GM12872 (cell line): ENCODE data around the gene UNC119.

Experiments used
- CTCF ChIP-seq: IDR thresholded peaks from 3 replicates; pipeline ENCODE4 v1.5.1; 2011; ENCODE audit warnings: low read depth, mild to moderate bottlenecking, low read length, moderate library complexity; ENCODE audit not compliant: insufficient read depth

UNC119 gene

DNA sequence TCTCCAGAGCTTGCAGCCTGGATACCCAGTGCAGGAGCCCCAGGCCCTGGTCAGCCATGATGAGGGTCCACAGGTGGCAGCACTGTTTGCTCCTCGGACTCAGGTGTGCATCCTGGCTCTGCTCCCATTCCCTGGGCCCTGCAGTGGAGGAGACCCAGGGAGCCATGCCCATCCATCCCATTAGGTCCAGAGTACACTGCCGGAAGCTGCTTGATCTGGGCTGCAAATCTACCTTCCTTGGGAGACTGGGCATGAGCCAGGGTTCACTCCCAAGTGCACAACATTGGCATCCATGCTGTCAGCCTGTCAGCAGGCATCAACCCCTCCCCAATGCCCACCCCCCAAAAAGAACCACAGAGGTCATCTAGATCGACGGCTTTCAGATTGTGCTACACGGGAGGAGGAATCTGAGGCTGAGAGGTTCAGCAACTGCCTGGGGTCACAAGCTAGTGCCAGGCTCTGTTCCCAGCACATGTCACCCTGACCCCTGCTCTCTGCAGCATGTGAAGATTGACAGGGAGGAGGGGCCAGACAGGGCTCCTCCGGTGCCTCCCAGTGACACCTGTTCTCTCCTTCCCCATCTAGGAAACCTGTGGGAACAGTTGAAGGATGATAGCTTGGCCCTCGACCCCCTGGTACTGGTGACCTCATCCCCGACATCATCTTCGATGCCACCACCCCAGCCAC, 15.7 kb downstream of the UNC119 start:
- TF ChIP-seq CTCF: no peak

- TF ChIP-seq CTCF: no peak
Measured at GRCh38 chr17:28534740-28535375, 17.6 kb downstream of the UNC119 start.

- no peak for TF ChIP-seq CTCF
Measured at GRCh38 chr17:28533091-28533807, 19.2 kb downstream of the UNC119 start.

- no peak for TF ChIP-seq CTCF
Measured at GRCh38 chr17:28532050-28532960, 20.1 kb downstream of the UNC119 start.

DNA sequence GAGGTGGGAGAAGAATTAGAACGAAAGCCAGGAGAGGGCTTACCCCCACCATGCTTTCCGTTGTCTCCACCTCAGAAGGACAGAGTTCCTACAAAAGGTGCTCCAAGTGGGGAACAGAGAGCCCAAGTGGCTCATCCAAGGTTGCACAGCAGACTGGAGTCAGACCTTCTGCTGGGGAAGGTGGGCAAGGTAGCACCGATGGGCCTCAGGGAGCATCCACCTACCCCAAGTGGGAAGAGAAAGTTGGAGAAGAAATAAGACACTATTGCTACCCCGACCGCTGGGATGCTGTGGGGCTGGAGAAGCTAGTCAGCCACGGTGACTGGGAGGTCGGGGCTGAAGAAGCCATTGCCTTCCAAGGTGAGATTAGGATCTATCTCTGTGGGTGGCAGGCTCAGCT, 21.5 kb downstream of the UNC119 start:
- TF ChIP-seq CTCF: no peak

- TF ChIP-seq CTCF: no peak
Measured at GRCh38 chr17:28530250-28530649, 22.2 kb downstream of the UNC119 start.

DNA sequence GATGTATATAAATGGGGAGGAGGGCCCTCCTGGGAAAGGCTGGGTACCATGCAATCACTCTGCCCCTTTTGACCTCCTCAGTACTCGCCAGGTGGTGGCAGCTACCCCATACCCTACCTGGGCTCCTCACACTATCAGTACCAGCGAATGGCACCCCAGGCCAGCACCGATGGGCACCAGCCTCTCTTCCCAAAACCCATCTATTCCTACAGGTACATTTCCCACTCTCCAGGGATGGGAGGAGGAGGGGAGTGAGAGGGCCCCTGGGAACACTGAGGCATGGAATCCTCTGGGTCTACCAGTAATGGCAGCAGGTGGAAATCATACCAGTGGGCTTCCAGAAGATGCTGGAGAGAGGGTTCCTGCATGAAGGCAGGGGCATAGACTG, 23.4 kb downstream of the UNC119 start:
- no peak for TF ChIP-seq CTCF
